Right atrium auricular region (tissue), 2 donors: ENCODE results near the gene PSTPIP1. TPM values are rescaled to one million over a fixed set of nuclear protein-coding genes. Genes with fewer than 3 reads are reported as not detected.

Source experiments
- DNase-seq: peaks from one replicate; pipeline ENCODE4 v3.0.0-alpha.2; 2019; ENCODE audit warnings: low spot score
- H3K27ac ChIP-seq, 2 donors: fragments of 200-600 bp; sonication (generic); 1 replicate in 1 of 2; 2 replicates in 1 of 2; pipeline ENCODE4 v1.5.1; 2016 to 2019
- H3K27me3 ChIP-seq, 2 donors: fragments of 200-600 bp; sonication (generic); one replicate each; pipeline versions ENCODE4 v1.5.1 to v1.6.0; 2017 to 2019
- H3K36me3 ChIP-seq: fragments of 200-600 bp; sonication (generic); one replicate; pipeline ENCODE4 v1.5.1; 2016
- H3K4me1 ChIP-seq, 2 donors: fragments of 200-600 bp; sonication (generic); one replicate each; pipeline versions ENCODE4 v1.5.1 to v1.6.0; 2017 to 2019
- H3K4me3 ChIP-seq, 2 donors: fragments of 200-600 bp; sonication (generic); 1 replicate in 1 of 2; 2 replicates in 1 of 2; pipeline ENCODE4 v1.5.1; 2017 to 2019; ENCODE audit warnings: mild to moderate bottlenecking in 1 of 2, moderate library complexity in 1 of 2
- H3K9me3 ChIP-seq, 2 donors: fragments of 200-600 bp; sonication (generic); one replicate each; pipeline ENCODE4 v1.5.1; 2019
- CTCF ChIP-seq, 2 donors: fragments of 200-600 bp; sonication (generic); IDR thresholded peaks; one replicate each; pipeline ENCODE4 v1.5.1; 2019; ENCODE audit warnings: antibody characterized with exemption in 2 of 2
- total RNA-seq, 2 donors: library from RNA; depleted of rRNA; stranded (reverse); fragments of >200 nt; gene quantifications; one replicate each; pipeline ENCODE4 v1.1.0, GENCODE V29; 2016

The PSTPIP1 gene
- total RNA-seq, 2 donors from 2014 or later, result 1.9 to 2.3 TPM

GRCh38 chr15:77070180-77070494 is 75.2 kb downstream of the PSTPIP1 start:
- DNase-seq, result no peak
- TF ChIP-seq CTCF (IDR thresholded peaks at IDR 0.05), result no peak

DNA sequence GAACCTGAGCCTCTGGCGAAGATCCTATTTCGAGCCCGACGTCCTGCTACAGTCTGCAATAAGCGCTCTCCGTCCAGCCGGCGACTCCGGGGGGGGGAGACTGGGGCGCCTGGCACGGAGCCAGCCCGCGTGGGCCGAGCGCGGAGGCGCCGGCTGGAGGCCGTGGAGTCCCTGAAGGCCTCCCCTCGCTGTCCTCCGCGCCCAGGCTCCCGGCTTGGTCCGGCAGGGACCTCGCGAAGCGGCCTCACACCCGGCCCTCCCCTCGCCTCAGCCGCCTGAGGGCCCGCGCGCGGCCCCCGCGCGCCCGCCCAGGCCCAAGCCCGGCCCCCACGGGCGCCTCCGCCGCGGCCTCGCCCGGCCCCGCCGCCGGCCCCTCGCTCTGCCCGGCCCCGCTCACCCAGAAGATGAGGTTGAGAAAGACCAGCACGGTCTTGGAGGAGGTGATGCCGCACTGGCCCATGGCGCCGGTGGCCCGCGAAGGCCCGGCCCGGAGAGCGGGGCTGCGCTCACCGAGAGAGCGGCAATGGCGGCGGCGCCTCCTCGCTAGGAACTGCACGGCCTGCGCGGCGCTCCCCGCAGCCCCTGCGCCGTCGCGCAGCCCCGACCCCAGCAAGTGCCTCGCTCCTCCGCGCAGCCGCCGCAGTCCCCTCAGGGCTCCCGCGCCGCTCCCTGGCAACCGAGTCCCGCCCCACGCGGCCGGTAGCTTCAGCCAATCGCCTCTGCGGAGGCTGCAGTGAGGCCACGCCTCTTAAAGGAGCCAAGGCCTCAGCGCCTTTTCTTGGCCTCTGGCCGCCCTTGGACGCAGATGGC is 75.8 kb downstream of the PSTPIP1 start, which contains the start of gene TSPAN3:
Gene TSPAN3 (minus strand): TSS at position 615 of the 810 bp plus-strand sequence. CDS start 155 bp downstream, at position 460.
- Histone ChIP-seq H3K36me3 (no peaks in the 10 kb centered on the region), H3K27ac (peak within 1 kb of the TSS; percentile 89 to 91), H3K4me1 (peaks cover 0 to 32% of the 10 kb centered on the region in 2 donors), H3K4me3 (peak within 1 kb of the TSS; percentile 83 to 85), H3K9me3 (no peaks in the 10 kb centered on the region), H3K27me3 (no peaks in the 10 kb centered on the region)
- peak; percentile 93 for DNase-seq
- TF ChIP-seq CTCF (IDR thresholded peaks at IDR 0.05), result no peak

More at GRCh38 chr15:77070180-77070494, 75.2 kb downstream of the PSTPIP1 start:
- no peaks in the 10 kb centered on the region for H3K9me3 ChIP-seq
- no peaks in the 10 kb centered on the region for H3K27me3 ChIP-seq
- H3K27ac ChIP-seq, result peak overlapping the region; percentile 89 to 91
- H3K36me3 ChIP-seq, result no peaks in the 10 kb centered on the region
- peak overlapping the region; percentile 83 to 85 for H3K4me3 ChIP-seq
- H3K4me1 ChIP-seq, result peaks cover 0 to 34% of the 10 kb centered on the region in 2 donors

- H3K27me3 ChIP-seq, result no peaks in the 10 kb centered on the region
- H3K27ac ChIP-seq, result peak overlapping the region; percentile 89 to 91
- peak overlapping the region in 1 of 2 donors; percentile 83 for H3K4me3 ChIP-seq
- no peak for TF ChIP-seq CTCF (IDR thresholded peaks at IDR 0.05)
- peaks cover 0 to 32% of the 10 kb centered on the region in 2 donors for H3K4me1 ChIP-seq
- DNase-seq, result no peak
- H3K9me3 ChIP-seq, result no peaks in the 10 kb centered on the region
- H3K36me3 ChIP-seq, result no peaks in the 10 kb centered on the region
Measured at GRCh38 chr15:77071305-77072223, 76.6 kb downstream of the PSTPIP1 start.

GRCh38 chr15:77074350-77074749 is 79.4 kb downstream of the PSTPIP1 start:
- Histone ChIP-seq H3K9me3 (no peaks in the 10 kb centered on the region), H3K36me3 (no peaks in the 10 kb centered on the region), H3K4me3 (no peak overlapping the region), H3K27me3 (no peaks in the 10 kb centered on the region), H3K4me1 (peaks cover 0 to 15% of the 10 kb centered on the region in 2 donors), H3K27ac (no peak overlapping the region)
- TF ChIP-seq CTCF (IDR thresholded peaks at IDR 0.05), result no peak
- no peak for DNase-seq

DNA sequence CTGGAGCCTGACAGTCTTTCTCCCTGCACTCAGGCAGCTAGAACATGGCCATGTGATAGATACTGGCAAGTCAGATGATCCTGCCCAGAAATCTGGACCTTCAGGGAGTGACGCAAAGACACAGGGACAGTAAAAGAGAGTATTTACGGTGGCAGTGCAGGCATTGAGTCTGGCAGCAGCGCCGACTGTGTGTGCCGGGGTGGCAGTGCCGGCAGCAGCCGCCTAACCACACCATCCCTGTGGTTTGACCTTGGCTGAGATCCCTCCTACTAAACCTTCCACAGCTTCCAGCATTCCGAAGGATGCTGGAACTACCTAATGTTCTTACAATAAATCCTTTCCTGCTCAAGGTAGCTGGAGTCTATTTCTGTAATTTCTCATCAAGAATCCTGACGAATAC is 80.6 kb downstream of the PSTPIP1 start:
- no peaks in the 10 kb centered on the region for H3K9me3 ChIP-seq
- no peaks in the 10 kb centered on the region for H3K36me3 ChIP-seq
- no peak for DNase-seq
- H3K4me3 ChIP-seq, result no peak overlapping the region
- peaks cover 0 to 5% of the 10 kb centered on the region in 2 donors for H3K4me1 ChIP-seq
- no peak overlapping the region for H3K27ac ChIP-seq
- TF ChIP-seq CTCF (IDR thresholded peaks at IDR 0.05), result no peak
- H3K27me3 ChIP-seq, result no peaks in the 10 kb centered on the region
